A549 (cell line): ENCODE results near the gene SLCO2A1.

Source experiments
- CBX2 ChIP-seq: fragments of 200-600 bp; sonication (generic); IDR thresholded peaks from 2 replicates; pipeline ENCODE4 v1.6.1; 2016; ENCODE audit warnings: low read depth, mild to moderate bottlenecking, borderline replicate concordance
- CEBPB ChIP-seq, 2 experiments: fragments of >200 bp in 1 of 2; sonication (Bioruptor Twin) in 1 of 2; formaldehyde crosslinking in 1 of 2; IDR thresholded peaks; 2 replicates each; pipeline ENCODE4 v1.6.1; 2012 to 2016
- CTCF ChIP-seq: fragments of >200 bp; sonication (Bioruptor Twin); formaldehyde crosslinking; IDR thresholded peaks from 3 replicates; pipeline ENCODE4 v1.5.1; 2016
- EP300 ChIP-seq, 2 experiments: fragments of >200 bp; sonication (Bioruptor Twin); formaldehyde crosslinking; IDR thresholded peaks; 2 replicates in 1 of 2; 3 replicates in 1 of 2; pipeline ENCODE4 v1.6.1; 2016 to 2017
- FOSL2 ChIP-seq, 2 experiments: fragments of 450-650 bp in 1 of 2; fragments of >200 bp in 1 of 2; sonication (Bioruptor Twin) in 1 of 2; formaldehyde crosslinking; IDR thresholded peaks; 2 replicates each; pipeline versions ENCODE4 v1.5.0 to v1.6.1; 2016 to 2020; ENCODE audit warnings: mild to moderate bottlenecking in 1 of 2, moderate library complexity in 1 of 2
- MAFK ChIP-seq: fragments of 450-650 bp; IDR thresholded peaks from 2 replicates; pipeline ENCODE4 v1.6.1; 2014; ENCODE audit not compliant: partially characterized antibody
- MAX ChIP-seq: IDR thresholded peaks from 2 replicates; pipeline ENCODE4 v1.6.1; 2012
- POLR2A ChIP-seq: IDR thresholded peaks from 2 replicates; pipeline ENCODE4 v1.6.1; 2012; ENCODE audit warnings: mild to moderate bottlenecking, low read length

- no peak for TF ChIP-seq CBX2
- TF ChIP-seq POLR2A = no peak
- TF ChIP-seq CTCF = no peak
- TF ChIP-seq FOSL2 (IDR thresholded peaks at IDR 0.05) = no peak
- TF ChIP-seq FOSL2 (CRISPR knock-in tag; IDR thresholded peaks at IDR 0.05) = no peak
- no peak for TF ChIP-seq MAX
- no peak for TF ChIP-seq EP300 (IDR thresholded peaks at IDR 0.05)
- TF ChIP-seq CEBPB (IDR thresholded peaks at IDR 0.05) = no peak
- TF ChIP-seq MAFK = no peak
Measured at GRCh38 chr3:133932009-133932408, 97.7 kb downstream of the SLCO2A1 start.
